HAP-1 (cell line): ENCODE data around the gene NRL.
A peak's percentile ranks its signal among the peaks of the same experiment; 100 is the strongest.
"Not testable (repeated sequence)": the region's sequence is repeated elsewhere in the genome, so short reads cannot be mapped to it uniquely, and the experiment has no call there.

Experiments used
- DNase-seq, 2 experiments: peaks; one replicate each; pipeline ENCODE4 v3.0.0-alpha.2; 2016 to 2020; ENCODE audit warnings: low spot score in 2 of 2
- H3K27me3 ChIP-seq: fragments of 250-450 bp; sonication (Bioruptor Pico); 2 replicates; pipeline ENCODE4 v1.5.1; 2020; ENCODE audit warnings: low read depth, mild to moderate bottlenecking, moderate library complexity
- H3K36me3 ChIP-seq: fragments of 250-450 bp; sonication (Bioruptor Pico); replicated peaks from 2 replicates; pipeline ENCODE4 v1.5.1; 2020; ENCODE audit warnings: mild to moderate bottlenecking
- H3K4me1 ChIP-seq: fragments of 250-450 bp; sonication (Bioruptor Pico); 2 replicates; pipeline ENCODE4 v1.5.1; 2020; ENCODE audit warnings: mild to moderate bottlenecking
- H3K4me3 ChIP-seq: fragments of 250-450 bp; sonication (Bioruptor Pico); 2 replicates; pipeline ENCODE4 v1.5.1; 2020; ENCODE audit warnings: mild to moderate bottlenecking, moderate library complexity
- H3K9me3 ChIP-seq: fragments of 250-450 bp; sonication (Bioruptor Pico); 2 replicates; pipeline ENCODE4 v1.5.1; 2020; ENCODE audit warnings: mild to moderate bottlenecking, moderate library complexity
- in situ Hi-C: fragments of 300-500 bp; cut with MboI; formaldehyde crosslinking; loops from 3 replicates; pipeline ENCODE4 v1.14.3; 2020; ENCODE audit warnings: low sequenced_read_pairs, inconsistent platforms, mixed read lengths

Gene NRL

DNA sequence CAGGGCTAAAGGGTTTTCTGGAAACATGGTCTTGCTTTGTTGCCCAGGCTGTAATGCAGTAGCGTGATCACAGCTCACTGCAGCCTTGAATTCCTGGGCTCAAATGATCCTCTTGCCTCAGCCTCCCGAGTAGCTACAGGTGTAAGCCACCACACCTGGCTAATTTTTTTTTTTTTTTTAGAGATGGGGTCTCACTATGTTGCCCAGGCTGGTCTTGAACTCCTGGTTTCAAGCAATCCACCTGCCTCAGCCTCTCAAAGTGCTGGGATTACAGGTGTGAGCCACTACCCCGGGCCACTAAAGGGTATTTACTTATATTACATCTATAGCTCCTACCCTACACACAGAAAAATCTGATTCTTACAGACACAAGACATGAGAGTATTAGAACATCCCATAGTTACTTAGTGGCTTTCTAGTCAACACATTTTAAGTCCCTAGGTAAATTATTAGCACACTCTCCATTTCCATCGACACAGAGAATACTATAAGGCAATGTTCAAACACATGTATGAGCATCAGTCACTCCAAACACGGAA lies 6.3 kb downstream of the NRL start:
- Histone ChIP-seq H3K9me3 (no peaks in the 10 kb centered on the region), H3K4me3 (no peak overlapping the region), H3K27me3 (no peaks in the 10 kb centered on the region), H3K36me3 (peaks cover 12% of the 10 kb centered on the region), H3K4me1 (no peaks in the 10 kb centered on the region)
- in situ Hi-C loops, result no loop called here
- no peak for DNase-seq

DNA sequence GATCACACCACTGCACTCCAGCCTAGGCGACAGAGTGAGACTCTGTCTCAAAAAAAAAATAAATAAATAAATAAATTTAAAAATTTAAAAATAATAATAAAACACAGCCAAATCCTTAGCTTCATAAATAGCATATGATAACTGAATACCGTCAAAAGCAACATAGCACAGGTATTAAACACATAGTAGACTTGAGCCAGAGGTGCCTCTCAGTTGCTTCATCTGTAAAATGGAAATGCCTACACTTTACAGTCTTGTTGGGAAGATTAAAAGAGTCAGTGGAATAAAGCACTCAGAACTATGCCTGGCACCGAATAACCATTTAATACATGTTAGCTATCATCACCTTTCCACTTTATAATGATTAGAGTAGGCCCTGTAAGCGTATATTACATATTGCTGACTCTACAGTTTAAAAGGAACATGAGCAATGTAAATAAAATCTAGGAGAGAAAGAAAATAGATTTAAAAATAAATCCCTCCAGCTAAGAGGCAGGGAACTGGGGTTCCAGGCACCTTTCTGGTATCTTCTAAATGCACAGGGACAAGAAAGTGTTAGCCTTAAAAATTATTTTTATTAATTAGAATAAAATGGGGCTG lies 8.0 kb downstream of the NRL start:
- Histone ChIP-seq H3K36me3 (peaks cover 23% of the 10 kb centered on the region), H3K9me3 (no peaks in the 10 kb centered on the region), H3K4me1 (no peaks in the 10 kb centered on the region), H3K27me3 (no peaks in the 10 kb centered on the region), H3K4me3 (no peak overlapping the region)
- in situ Hi-C loops, result no loop called here
- no peak for DNase-seq

GRCh38 chr14:24105609-24106239 lies 9.0 kb downstream of the NRL start:
- in situ Hi-C loops, H3K4me3 ChIP-seq, DNase-seq, H3K9me3 ChIP-seq, H3K27me3 ChIP-seq, H3K4me1 ChIP-seq: not testable (repeated sequence)
- H3K36me3 ChIP-seq, result peaks cover 34% of the 10 kb centered on the region

GRCh38 chr14:24103451-24103850 lies 11.3 kb downstream of the NRL start:
- Histone ChIP-seq H3K4me3 (no peak overlapping the region), H3K27me3 (no peaks in the 10 kb centered on the region), H3K36me3 (peaks cover 57% of the 10 kb centered on the region), H3K9me3 (no peaks in the 10 kb centered on the region), H3K4me1 (no peaks in the 10 kb centered on the region)
- no peak for DNase-seq
- in situ Hi-C loops, result no loop called here

DNA sequence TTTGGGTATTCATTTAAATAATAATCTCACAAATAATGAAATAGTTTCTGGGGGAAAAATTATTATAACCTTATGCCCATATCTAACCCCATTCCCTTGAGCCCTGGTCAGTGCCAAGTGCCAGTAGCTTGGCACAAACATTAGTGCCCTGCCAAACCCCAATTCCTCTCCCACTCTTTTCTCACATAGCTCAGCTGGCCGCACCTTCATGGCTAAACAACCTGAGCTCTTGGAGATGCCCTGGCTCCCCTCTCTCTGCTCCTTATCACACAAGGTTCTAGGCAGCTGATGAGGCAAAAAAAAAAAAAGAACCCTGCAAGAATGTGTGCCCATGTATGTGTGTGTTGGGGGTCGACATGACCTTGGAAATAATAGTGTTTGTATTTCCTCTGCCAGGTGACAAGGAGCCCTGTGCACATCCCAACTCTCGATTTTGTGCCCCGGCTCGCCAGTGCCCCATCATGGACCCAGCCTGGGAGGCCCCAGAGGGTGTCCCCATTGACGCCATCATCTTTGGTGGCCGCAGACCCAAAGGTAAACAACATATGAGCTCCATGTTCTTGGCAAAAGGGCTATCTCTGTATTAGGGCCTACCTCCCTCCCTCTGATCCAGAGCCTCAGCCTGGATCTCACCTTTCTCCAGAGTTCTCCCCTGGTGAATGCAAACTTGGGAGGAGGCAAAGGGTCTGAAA lies 12.2 kb downstream of the NRL start:
- Histone ChIP-seq H3K27me3 (no peaks in the 10 kb centered on the region), H3K4me3 (no peak overlapping the region), H3K9me3 (no peaks in the 10 kb centered on the region), H3K36me3 (peaks cover 63% of the 10 kb centered on the region), H3K4me1 (no peaks in the 10 kb centered on the region)
- no peak for DNase-seq
- in situ Hi-C loops, result no loop called here

- H3K27me3 ChIP-seq, result no peaks in the 10 kb centered on the region
- no peaks in the 10 kb centered on the region for H3K4me1 ChIP-seq
- no peak for DNase-seq
- in situ Hi-C loops, result no loop called here
- H3K4me3 ChIP-seq, result no peak overlapping the region
- H3K36me3 ChIP-seq, result peaks cover 72% of the 10 kb centered on the region
- no peaks in the 10 kb centered on the region for H3K9me3 ChIP-seq
Observed at GRCh38 chr14:24100982-24101494, 13.7 kb downstream of the NRL start.

DNA sequence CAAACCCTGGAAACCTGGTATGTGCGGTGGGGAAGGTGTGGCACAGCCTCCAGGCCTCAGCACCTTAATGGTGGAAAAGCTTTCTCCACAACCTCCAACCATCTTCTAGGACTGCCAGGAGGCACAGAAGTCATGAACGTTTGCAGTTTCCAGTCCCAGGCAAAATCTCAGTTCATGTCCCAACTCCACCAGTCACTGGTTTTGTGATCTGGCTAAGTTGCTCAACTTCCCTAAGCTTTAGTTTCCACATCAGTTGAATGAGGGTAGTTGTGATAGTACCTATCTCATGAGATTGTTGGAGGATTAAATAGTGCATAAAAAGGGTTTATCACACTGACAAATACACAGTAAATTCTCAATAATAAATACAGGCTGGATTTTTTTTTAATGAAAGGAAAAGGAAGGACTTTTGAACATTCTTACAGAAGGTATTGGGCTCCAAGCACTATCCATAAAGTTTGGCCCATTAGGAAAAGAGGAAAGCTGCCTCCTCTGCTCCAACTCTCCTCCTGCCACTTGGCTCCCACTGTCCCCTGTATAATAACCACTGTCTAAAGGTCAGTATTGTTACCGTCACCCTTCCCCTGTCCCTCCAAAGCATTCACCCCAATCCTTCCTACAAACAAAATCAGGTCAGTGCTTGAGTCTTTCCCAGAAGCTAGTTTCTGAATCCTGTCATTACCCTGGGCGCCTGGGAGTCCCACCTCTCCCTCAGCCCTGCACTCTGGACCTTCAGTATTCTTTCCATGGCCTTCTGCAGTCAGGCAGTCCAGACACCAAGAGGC lies 14.4 kb downstream of the NRL start:
- DNase-seq, result no peak
- Histone ChIP-seq H3K36me3 (peaks cover 72% of the 10 kb centered on the region), H3K27me3 (no peaks in the 10 kb centered on the region), H3K4me3 (no peak overlapping the region), H3K4me1 (peaks cover 2% of the 10 kb centered on the region), H3K9me3 (no peaks in the 10 kb centered on the region)
- in situ Hi-C loops, result no loop called here

DNA sequence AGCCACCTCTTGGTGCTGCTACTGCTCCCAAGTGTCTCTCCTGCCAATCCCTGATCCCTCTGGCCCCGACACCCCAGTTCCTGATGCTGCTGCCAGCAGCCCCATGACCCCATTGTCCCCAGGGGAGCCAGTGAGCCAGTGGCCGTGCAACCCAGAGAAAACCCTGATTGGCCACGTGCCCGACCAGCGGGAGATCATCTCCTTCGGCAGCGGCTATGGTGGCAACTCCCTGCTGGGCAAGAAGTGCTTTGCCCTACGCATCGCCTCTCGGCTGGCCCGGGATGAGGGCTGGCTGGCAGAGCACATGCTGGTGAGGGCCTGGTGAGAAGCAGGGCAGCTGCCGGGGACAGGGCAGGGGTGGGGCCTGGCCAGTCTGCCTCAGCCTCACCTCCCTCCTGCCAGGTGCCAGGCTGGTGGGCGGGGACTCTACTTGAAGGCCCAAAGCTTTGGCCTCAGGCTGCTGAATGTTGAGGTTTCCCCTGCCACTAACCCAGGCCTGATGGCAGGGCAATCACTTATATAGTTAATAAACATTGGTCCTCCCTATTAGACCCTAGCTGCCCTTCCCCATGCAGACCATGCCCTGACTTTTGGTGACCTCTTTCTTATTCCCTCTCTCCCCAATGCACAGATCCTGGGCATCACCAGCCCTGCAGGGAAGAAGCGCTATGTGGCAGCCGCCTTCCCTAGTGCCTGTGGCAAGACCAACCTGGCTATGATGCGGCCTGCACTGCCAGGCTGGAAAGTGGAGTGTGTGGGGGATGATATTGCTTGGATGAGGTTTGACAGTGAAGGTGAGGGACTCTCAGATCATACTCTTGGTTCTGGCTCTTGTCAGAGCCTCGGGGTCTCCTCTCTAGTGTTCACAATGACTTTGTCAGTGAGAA lies 15.6 kb downstream of the NRL start:
- Histone ChIP-seq H3K9me3 (no peaks in the 10 kb centered on the region), H3K36me3 (peaks cover 68% of the 10 kb centered on the region), H3K4me1 (peaks cover 6% of the 10 kb centered on the region), H3K4me3 (no peak overlapping the region), H3K27me3 (no peaks in the 10 kb centered on the region)
- in situ Hi-C loops, result loop anchor here (10.0 kb wide), 1 partner anchor 84 kb away; no protein-coding TSS in a partner anchor
- DNase-seq, result no peak

DNA sequence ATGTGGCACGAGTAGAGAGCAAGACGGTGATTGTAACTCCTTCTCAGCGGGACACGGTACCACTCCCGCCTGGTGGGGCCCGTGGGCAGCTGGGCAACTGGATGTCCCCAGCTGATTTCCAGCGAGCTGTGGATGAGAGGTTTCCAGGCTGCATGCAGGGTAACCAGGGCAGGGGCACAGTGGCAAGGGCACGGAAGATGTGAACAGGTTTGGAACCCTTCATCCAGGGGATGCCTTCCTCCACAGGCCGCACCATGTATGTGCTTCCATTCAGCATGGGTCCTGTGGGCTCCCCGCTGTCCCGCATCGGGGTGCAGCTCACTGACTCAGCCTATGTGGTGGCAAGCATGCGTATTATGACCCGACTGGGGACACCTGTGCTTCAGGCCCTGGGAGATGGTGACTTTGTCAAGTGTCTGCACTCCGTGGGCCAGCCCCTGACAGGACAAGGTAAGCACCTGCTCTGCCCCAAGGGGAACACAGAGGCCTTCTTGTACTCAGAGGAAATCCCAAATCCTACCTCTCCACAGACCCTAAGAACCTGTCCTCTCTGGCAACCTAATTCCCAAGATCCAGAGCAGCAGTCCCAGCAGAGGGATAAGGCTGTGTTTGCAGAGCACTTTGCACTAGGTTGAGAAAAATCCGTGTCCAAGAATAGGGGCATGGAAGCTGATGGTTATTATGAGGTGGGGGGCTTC lies 16.4 kb downstream of the NRL start:
- Histone ChIP-seq H3K9me3 (no peaks in the 10 kb centered on the region), H3K4me1 (peaks cover 10% of the 10 kb centered on the region), H3K4me3 (no peak overlapping the region), H3K27me3 (no peaks in the 10 kb centered on the region), H3K36me3 (peaks cover 60% of the 10 kb centered on the region)
- in situ Hi-C loops, result loop anchor here (10.0 kb wide), 1 partner anchor 84 kb away; no protein-coding TSS in a partner anchor
- no peak for DNase-seq

DNA sequence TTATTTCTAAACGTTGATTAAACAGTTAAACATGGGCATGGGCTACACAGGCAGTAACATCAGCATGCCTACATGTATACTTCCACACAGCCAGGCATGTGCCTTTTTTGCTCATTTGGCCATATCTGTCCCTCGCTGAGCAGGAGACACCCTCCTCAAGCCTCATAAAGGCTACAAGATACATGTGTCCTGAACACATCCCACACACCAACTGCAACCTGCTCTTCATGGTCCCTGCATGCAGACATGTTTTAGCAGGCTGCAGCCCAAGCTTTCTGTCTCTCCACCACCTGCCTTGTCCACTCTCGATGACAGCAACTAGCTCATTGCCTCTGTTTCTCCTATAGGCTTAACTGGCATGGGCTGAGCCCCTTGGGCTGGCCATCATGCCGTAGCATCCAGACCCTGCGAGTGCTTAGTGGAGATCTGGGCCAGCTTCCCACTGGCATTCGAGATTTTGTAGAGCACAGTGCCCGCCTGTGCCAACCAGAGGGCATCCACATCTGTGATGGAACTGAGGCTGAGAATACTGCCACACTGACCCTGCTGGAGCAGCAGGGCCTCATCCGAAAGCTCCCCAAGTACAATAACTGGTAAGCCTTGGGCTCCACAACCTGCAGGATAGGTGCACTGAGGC lies 18.1 kb downstream of the NRL start:
- DNase-seq, result no peak
- no peaks in the 10 kb centered on the region for H3K9me3 ChIP-seq
- H3K4me1 ChIP-seq, result peaks cover 11% of the 10 kb centered on the region
- peaks cover 47% of the 10 kb centered on the region for H3K36me3 ChIP-seq
- no peaks in the 10 kb centered on the region for H3K27me3 ChIP-seq
- no peak overlapping the region for H3K4me3 ChIP-seq
- in situ Hi-C loops, result loop anchor here (10.0 kb wide), 1 partner anchor 82 kb away; no protein-coding TSS in a partner anchor

DNA sequence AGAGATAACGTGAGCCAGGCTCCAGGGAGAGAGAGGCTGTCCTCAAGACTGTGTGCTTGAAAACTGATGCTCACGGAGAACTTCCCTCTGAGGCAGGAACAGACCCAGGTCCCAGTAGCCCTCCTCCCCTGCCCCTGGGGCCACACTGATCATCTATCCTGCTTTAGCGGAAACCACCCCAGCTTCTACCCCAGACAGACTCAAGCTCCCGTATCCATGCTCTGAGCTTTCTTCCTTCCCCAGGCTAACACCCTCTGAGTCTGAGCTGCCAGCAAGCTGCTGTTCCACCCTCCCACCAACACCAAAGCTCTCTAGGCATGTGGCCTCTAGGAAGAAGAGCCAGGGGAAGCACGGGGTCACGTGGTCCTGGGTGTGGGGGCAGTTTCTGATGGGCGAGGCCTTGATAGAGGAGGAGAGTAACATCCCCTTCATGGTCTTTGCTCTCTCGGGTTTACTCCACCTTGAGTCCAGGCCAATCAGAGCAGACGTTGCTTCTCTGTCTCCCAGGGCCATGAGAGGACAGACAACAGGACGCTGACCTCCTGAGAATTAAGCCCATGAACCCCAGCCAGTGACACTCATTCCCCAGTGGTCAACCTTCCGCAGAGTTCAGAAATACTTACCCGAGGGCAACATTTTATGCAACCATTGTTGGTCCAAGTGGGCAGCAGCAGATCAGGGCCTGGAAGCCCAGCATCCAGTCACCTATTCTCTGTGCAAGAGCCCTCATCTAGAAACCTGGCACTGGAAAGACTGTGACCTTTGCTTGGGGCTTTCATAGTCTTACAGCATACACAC lies 19.3 kb downstream of the NRL start:
- no peaks in the 10 kb centered on the region for H3K9me3 ChIP-seq
- H3K36me3 ChIP-seq, result peaks cover 35% of the 10 kb centered on the region
- H3K4me3 ChIP-seq, result peak overlapping the region; percentile 97
- DNase-seq, result peak; percentile 48 to 83
- in situ Hi-C loops, result loop anchor here (10.0 kb wide), 1 partner anchor 81 kb away; no protein-coding TSS in a partner anchor
- peaks cover 11% of the 10 kb centered on the region for H3K4me1 ChIP-seq
- no peaks in the 10 kb centered on the region for H3K27me3 ChIP-seq
